Peyer's patch (tissue), 4 donors: ENCODE measurements around the gene MRGPRD. TPM values are rescaled to one million over a fixed set of nuclear protein-coding genes. Genes with fewer than 3 reads are reported as not detected.
"Not testable (repeated sequence)": the region's sequence is repeated elsewhere in the genome, so short reads cannot be mapped to it uniquely, and the experiment has no call there.

Experiments
- DNase-seq, 3 donors: peaks; one replicate each; pipeline ENCODE4 v3.0.0-alpha.2; 2017 to 2019
- H3K27ac ChIP-seq, 4 donors: fragments of 200-600 bp; sonication (generic); one replicate each; pipeline ENCODE4 v1.5.1; 2016 to 2019
- H3K27me3 ChIP-seq, 2 donors: fragments of 200-600 bp; sonication (generic); one replicate each; pipeline ENCODE4 v1.5.1; 2019
- H3K36me3 ChIP-seq, 3 donors: fragments of 200-600 bp; sonication (generic); one replicate each; pipeline ENCODE4 v1.5.1; 2016 to 2019
- H3K4me1 ChIP-seq, 4 donors: fragments of 200-600 bp; sonication (generic); one replicate each; pipeline ENCODE4 v1.5.1; 2016 to 2019
- H3K4me3 ChIP-seq, 4 donors: fragments of 200-600 bp; sonication (generic); 1 replicate in 3 of 4; 2 replicates in 1 of 4; pipeline ENCODE4 v1.5.1; 2016 to 2019; ENCODE audit warnings: mild to moderate bottlenecking in 1 of 4
- H3K9me3 ChIP-seq, 4 donors: fragments of 200-600 bp; sonication (generic); one replicate each; pipeline ENCODE4 v1.5.1; 2016 to 2019; ENCODE audit warnings: mild to moderate bottlenecking in 1 of 4
- CTCF ChIP-seq, 6 experiments: fragments of 450-650 bp in 4 of 6; fragments of 200-600 bp in 2 of 6; sonication (generic) in 1 of 6; IDR thresholded peaks; one replicate each; pipeline ENCODE4 v1.5.1; 2017 to 2019; ENCODE audit warnings: antibody characterized with exemption in 6 of 6, mild to moderate bottlenecking in 3 of 6, moderate library complexity in 1 of 6
- POLR2A ChIP-seq, 2 donors: fragments of 450-650 bp; IDR thresholded peaks; one replicate each; pipeline ENCODE4 v1.5.1; 2017; ENCODE audit warnings: antibody characterized with exemption in 2 of 2, mild to moderate bottlenecking in 2 of 2, moderate library complexity in 2 of 2
- total RNA-seq, 4 donors: library from RNA; depleted of rRNA; stranded (reverse); fragments of >200 nt; gene quantifications; one replicate each; pipeline ENCODE4 v1.1.0, GENCODE V29; 2016

MRGPRD gene
- total RNA-seq, 4 donors from 2014 or later = not detected

DNA sequence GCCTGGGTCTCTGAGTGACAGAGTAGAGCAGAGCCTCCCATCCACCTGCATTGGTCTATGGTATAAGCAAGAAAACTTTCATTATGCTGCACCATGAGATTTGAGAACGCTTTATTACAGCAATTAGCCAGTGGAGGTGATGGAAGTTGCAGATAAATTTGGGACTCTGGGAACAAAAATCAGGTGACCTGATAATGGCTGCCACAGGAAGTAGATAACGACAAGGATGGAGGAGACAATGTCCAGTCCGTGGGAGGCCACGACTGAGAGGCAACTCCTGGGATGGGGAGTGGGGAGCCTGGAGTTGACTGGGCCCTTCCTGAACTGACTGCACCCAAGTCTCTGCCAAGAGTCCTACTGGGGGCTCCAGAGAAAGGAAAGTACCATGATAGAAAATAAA lies 4.7 kb downstream of the MRGPRD start:
- peak in 1 of 3 donors; percentile 4 for DNase-seq
- Histone ChIP-seq H3K27ac (no peak overlapping the region), H3K4me3 (no peak overlapping the region), H3K27me3 (no peaks in the 10 kb centered on the region), H3K9me3 (no peaks in the 10 kb centered on the region), H3K4me1 (no peaks in the 10 kb centered on the region), H3K36me3 (no peaks in the 10 kb centered on the region)
- TF ChIP-seq CTCF (IDR thresholded peaks at IDR 0.05) = no peak
- no peak for TF ChIP-seq POLR2A (IDR thresholded peaks at IDR 0.05)

DNA sequence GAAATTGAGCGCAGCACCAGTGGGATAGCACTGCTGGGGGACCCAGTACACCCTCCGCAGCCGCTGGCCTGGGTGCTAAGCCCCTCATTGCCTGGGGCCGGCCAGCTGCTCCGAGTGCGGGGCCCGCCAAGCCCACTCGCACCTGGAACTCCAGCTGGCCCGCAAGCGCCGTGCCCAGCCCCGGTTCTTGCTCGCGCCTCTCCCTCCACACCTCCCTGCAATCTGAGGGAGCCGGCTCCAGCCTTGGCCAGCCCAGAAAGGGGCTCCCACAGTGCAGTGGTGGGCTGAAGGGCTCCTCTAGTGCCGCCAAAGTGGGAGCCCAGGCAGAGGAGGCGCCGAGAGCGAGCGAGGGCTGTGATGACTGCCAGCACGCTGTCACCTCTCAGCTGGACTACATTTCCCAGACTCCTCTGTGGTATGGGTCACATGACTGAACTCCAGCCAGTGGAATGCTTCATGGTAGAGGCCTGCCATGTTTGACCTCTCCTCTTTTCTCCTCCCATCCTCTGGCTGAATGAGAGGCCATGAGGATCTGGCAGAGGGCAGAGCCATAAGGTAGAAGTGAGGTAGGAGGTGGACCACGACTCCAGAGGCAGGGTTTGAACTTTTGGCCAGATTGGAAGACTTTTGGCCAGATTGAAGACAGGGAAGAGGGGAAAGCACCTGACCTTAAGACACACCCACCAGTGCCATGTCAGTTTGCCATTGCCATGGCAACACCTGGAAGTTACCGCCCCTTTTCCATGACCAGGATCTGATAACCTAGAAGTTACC lies 6.2 kb downstream of the MRGPRD start:
- Histone ChIP-seq H3K27me3 (no peaks in the 10 kb centered on the region), H3K27ac (no peak overlapping the region), H3K4me1 (no peaks in the 10 kb centered on the region), H3K9me3 (no peaks in the 10 kb centered on the region), H3K36me3 (no peaks in the 10 kb centered on the region), H3K4me3 (no peak overlapping the region)
- peak in 2 of 3 donors; percentile 10 to 37 for DNase-seq
- no peak for TF ChIP-seq POLR2A (IDR thresholded peaks at IDR 0.05)
- TF ChIP-seq CTCF (IDR thresholded peaks at IDR 0.05) = no peak

DNA sequence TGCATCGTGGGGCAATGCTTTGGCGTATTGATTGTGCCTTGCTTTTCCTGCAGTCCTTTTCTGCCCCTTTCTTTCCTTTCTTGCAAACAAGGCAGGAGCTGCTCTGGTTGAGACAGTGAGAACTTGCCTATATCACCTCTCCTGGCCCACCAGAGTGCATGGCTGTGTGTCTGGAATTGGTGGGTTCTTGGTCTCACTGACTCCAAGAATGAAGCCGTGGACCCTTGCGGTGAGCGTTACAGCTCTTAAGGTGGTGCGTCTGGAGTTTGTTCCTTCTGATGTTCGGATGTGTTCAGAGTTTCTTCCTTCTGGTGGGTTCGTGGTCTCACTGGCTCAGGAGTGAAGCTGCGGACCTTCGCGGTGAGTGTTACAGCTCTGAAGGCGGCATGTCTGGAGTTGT lies 7.1 kb downstream of the MRGPRD start:
- H3K4me3 ChIP-seq, H3K27ac ChIP-seq, H3K36me3 ChIP-seq, H3K4me1 ChIP-seq, H3K9me3 ChIP-seq, H3K27me3 ChIP-seq: not testable (repeated sequence)
- peak in 2 of 3 donors; percentile 3 to 4 for DNase-seq

- DNase-seq = peak in 1 of 3 donors; percentile 13
- TF ChIP-seq CTCF (IDR thresholded peaks at IDR 0.05) = no peak
- no peak for TF ChIP-seq POLR2A (IDR thresholded peaks at IDR 0.05)
- Histone ChIP-seq H3K36me3 (no peaks in the 10 kb centered on the region), H3K4me3 (no peak overlapping the region), H3K27ac (no peak overlapping the region), H3K27me3 (no peaks in the 10 kb centered on the region), H3K9me3 (no peaks in the 10 kb centered on the region), H3K4me1 (no peaks in the 10 kb centered on the region)
Measured at GRCh38 chr11:68973219-68973618, 7.6 kb downstream of the MRGPRD start.

DNA sequence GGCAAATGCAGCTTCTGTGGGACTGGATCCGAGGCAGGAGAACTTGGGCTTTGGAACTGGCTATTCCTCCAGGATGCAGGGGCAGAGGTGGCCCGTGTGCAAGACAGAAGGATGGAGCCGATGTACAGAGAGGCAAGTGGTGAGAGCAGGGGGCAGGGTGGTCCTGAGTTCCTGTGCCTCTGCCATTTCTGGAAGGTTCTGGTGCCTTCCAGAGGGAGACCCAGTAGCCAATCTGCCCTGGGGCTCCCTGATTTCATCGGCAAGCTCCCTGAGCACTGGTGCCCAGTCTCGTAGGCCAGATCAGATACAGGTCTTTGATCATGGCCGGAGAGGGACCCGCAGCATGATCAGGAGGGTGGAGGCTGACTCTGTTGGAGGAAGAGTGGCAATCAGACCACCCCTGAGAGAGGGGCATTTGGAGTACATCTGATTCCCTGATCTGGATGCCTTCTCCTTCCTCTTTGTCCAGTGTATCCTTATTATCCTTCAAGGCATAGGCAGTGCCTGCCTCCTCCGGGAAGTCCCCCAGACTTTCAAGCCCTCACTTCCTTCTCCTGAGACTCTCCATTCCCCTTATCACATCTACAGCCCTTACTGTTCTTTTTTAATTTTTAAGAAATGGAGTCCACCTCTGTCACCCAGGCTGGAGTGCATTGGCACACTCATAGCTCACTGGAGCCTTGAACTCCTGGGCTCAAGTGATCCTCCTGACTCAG lies 9.7 kb downstream of the MRGPRD start:
- Histone ChIP-seq H3K36me3 (no peaks in the 10 kb centered on the region), H3K27me3 (no peaks in the 10 kb centered on the region), H3K9me3 (no peaks in the 10 kb centered on the region), H3K4me1 (no peaks in the 10 kb centered on the region), H3K27ac (no peak overlapping the region), H3K4me3 (no peak overlapping the region)
- no peak for TF ChIP-seq POLR2A (IDR thresholded peaks at IDR 0.05)
- TF ChIP-seq CTCF (IDR thresholded peaks at IDR 0.05) = no peak
- DNase-seq = peak in 1 of 3 donors; percentile 10

GRCh38 chr11:68969386-68969785 lies 11.4 kb downstream of the MRGPRD start:
- H3K36me3 ChIP-seq = no peaks in the 10 kb centered on the region
- no peaks in the 10 kb centered on the region for H3K4me1 ChIP-seq
- DNase-seq = peak in 1 of 3 donors; percentile 17
- H3K27me3 ChIP-seq = no peaks in the 10 kb centered on the region
- no peak for TF ChIP-seq POLR2A (IDR thresholded peaks at IDR 0.05)
- TF ChIP-seq CTCF (IDR thresholded peaks at IDR 0.05) = no peak
- H3K4me3 ChIP-seq = no peak overlapping the region
- no peak overlapping the region for H3K27ac ChIP-seq
- H3K9me3 ChIP-seq = no peaks in the 10 kb centered on the region
